Measurements from ENCODE around the gene TMEM53. TPM values are rescaled to one million over a fixed set of nuclear protein-coding genes. Genes with fewer than 3 reads are reported as not detected.
A peak's percentile ranks its signal among the peaks of the same experiment; 100 is the strongest.

The TMEM53 gene
- total RNA-seq, 1 donor from 2014 or later = 11.5 TPM

- no peak overlapping the region for H3K27ac ChIP-seq (replicated peaks)
- H3K36me3 ChIP-seq = no peaks in the 10 kb centered on the region
- no peak overlapping the region for H3K4me3 ChIP-seq
- TF ChIP-seq CTCF (IDR thresholded peaks at IDR 0.05; ENCODE audit: borderline replicate concordance) = no peak
- H3K27me3 ChIP-seq (ENCODE audit: low read depth) = no peaks in the 10 kb centered on the region
- DNase-seq = no peak
- intact Hi-C loops (cut with micrococcal nuclease) = no loop called here
- H3K9me3 ChIP-seq (replicated peaks) = no peaks in the 10 kb centered on the region
- peaks cover 46% of the 10 kb centered on the region for H3K4me1 ChIP-seq
Observed at GRCh38 chr1:44678120-44678519, 3.8 kb upstream of the TMEM53 start.

DNA sequence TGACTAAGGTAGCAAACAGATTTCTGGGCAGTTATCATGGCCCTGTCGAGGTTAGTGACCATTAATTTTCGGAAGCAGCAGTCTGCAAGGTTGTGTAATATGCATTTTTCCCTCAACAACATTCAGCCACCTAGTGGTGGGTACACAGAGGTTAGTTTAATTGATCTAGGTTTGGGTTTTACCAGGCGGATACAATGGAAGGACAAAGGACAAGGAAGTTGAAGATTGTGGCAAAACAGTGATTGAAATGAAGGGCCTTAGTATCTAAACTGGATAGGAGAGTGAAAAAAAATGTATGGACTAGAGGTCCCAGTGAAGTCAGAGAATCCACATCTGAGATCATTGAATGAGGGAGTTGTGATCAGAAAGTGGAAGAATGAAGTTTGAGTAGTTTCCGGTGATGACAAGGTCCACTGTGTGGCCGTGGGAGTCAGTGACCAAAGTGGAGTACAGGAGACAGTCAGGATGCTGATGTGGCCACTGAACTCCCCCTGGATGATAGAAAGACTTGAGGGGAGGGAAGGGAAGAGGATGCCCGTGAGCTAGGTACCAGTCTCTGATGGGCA lies 3.0 kb upstream of the TMEM53 start:
- TF ChIP-seq CTCF (IDR thresholded peaks at IDR 0.05; ENCODE audit: borderline replicate concordance) = peak; percentile 52
- Histone ChIP-seq H3K36me3 (no peaks in the 10 kb centered on the region), H3K4me1 (peaks cover 54% of the 10 kb centered on the region), H3K4me3 (no peak overlapping the region), H3K27me3 (ENCODE audit: low read depth) (no peaks in the 10 kb centered on the region), H3K27ac (replicated peaks) (peak overlapping the region; percentile 54), H3K9me3 (replicated peaks) (no peaks in the 10 kb centered on the region)
- DNase-seq = no peak
- intact Hi-C loops (cut with micrococcal nuclease) = no loop called here

DNA sequence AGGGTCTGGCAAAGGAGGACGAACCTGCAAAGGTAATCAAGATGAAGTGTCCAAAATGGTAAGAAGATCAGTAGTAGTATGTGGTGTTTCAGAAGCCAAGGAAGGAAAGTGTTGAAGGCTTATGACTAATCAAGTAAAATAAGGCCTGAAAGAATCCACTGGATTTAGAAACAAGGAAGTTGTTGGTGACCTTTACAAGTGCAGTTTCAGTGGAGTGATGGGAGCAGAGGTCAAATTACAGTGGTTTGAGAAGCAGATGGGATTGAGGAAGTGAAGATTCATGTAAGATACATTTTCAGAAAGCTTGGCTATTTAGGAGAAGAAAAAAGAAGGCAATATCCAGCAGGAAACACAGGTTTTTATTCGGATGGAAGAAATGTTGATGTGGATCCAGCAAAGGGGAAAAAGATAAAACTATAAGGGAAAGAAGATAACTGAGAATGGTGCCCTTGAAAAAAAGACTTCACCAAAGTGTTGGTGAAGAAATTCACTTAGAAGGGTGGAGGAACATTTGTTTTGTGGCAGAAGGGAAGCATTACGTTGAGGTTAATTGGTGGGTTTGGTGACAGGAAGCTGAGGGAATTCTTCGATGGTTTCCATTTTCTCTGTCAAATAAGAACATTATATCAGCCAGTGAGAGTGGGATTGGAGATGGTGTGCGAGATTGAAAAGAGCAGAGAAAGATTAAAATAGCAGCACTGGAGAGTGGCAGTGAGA lies 2.4 kb upstream of the TMEM53 start:
- Histone ChIP-seq H3K4me1 (peaks cover 61% of the 10 kb centered on the region), H3K27ac (replicated peaks) (peak overlapping the region; percentile 54), H3K9me3 (replicated peaks) (no peaks in the 10 kb centered on the region), H3K36me3 (no peaks in the 10 kb centered on the region), H3K4me3 (no peak overlapping the region), H3K27me3 (ENCODE audit: low read depth) (no peaks in the 10 kb centered on the region)
- no peak for DNase-seq
- intact Hi-C loops (cut with micrococcal nuclease) = no loop called here
- no peak for TF ChIP-seq CTCF (IDR thresholded peaks at IDR 0.05; ENCODE audit: borderline replicate concordance)

GRCh38 chr1:44675186-44675585 lies 905 bp upstream of the TMEM53 start:
- TF ChIP-seq CTCF (IDR thresholded peaks at IDR 0.05; ENCODE audit: borderline replicate concordance) = no peak
- intact Hi-C loops (cut with micrococcal nuclease) = no loop called here
- Histone ChIP-seq H3K27me3 (ENCODE audit: low read depth) (no peaks in the 10 kb centered on the region), H3K9me3 (replicated peaks) (no peaks in the 10 kb centered on the region), H3K4me1 (peaks cover 62% of the 10 kb centered on the region), H3K27ac (replicated peaks) (peak overlapping the region; percentile 97), H3K4me3 (peak overlapping the region; percentile 74), H3K36me3 (no peaks in the 10 kb centered on the region)
- no peak for DNase-seq

DNA sequence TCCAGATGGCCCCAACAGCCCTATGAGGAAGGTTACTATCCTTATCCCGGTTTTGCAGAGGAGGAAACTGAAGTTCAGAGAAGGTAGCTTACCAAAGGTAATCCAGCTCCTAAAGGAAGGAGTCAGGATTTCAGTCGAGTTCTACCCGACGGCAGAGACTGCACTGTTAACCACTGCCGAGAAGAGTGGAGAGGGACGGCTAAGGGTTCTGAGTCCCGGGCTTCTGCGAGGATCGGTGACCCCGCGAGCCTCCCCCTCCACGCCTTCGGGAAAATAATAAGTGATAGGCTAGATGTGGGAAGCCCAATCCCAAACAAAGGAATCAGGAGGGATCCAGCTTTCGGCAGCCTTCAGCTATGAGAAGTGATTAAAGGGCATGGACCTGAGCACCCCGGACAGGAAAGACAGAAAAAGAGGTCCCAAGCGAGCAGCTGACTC lies 587 bp downstream of the TMEM53 start:
- Histone ChIP-seq H3K27ac (replicated peaks) (peak overlapping the region; percentile 97), H3K27me3 (ENCODE audit: low read depth) (no peaks in the 10 kb centered on the region), H3K4me3 (peak overlapping the region; percentile 74), H3K9me3 (replicated peaks) (no peaks in the 10 kb centered on the region), H3K36me3 (no peaks in the 10 kb centered on the region), H3K4me1 (peaks cover 57% of the 10 kb centered on the region)
- intact Hi-C loops (cut with micrococcal nuclease) = no loop called here
- no peak for TF ChIP-seq CTCF (IDR thresholded peaks at IDR 0.05; ENCODE audit: borderline replicate concordance)
- DNase-seq = no peak

Measured in left ventricle myocardium inferior (tissue), 1 donor.